Lung microvascular endothelial cell (primary cell): ENCODE measurements around the gene PDE7B. TPM values are rescaled to one million over a fixed set of nuclear protein-coding genes. Genes with fewer than 3 reads are reported as not detected.
"Not testable (repeated sequence)": the region's sequence is repeated elsewhere in the genome, so short reads cannot be mapped to it uniquely, and the experiment has no call there.

Experiments
- DNase-seq, 2 donors: peaks; one replicate each; pipeline versions ENCODE4 v3.0.0 to v3.0.0-alpha.2; 2010; ENCODE audit warnings: low read depth in 2 of 2
- total RNA-seq: library from RNA; depleted of rRNA; stranded (reverse); fragments of >200 nt; gene quantifications from 2 replicates; pipeline ENCODE4 v1.2.1, GENCODE V29; 2014

The PDE7B gene
- total RNA-seq, 1 donor from 2014 or later: 19.4 TPM

GRCh38 chr6:136139111-136139510 is 287.6 kb downstream of the PDE7B start:
- DNase-seq: not testable (repeated sequence)

GRCh38 chr6:136144251-136145023 is 292.9 kb downstream of the PDE7B start:
- DNase-seq: no peak

- DNase-seq: no peak
Observed at GRCh38 chr6:136146130-136146529, 294.6 kb downstream of the PDE7B start.

- DNase-seq: no peak
Observed at GRCh38 chr6:136147342-136147741, 295.8 kb downstream of the PDE7B start.

- DNase-seq: no peak
Observed at GRCh38 chr6:136148051-136148450, 296.6 kb downstream of the PDE7B start.

GRCh38 chr6:136148523-136148922 is 297.0 kb downstream of the PDE7B start:
- no peak for DNase-seq

- no peak for DNase-seq
Observed at GRCh38 chr6:136149311-136149710, 297.8 kb downstream of the PDE7B start.

- peak; percentile 38 to 48 for DNase-seq
Observed at GRCh38 chr6:136150961-136151360, 299.5 kb downstream of the PDE7B start.

GRCh38 chr6:136153707-136154375 is 302.3 kb downstream of the PDE7B start:
- no peak for DNase-seq

GRCh38 chr6:136155191-136155590 is 303.7 kb downstream of the PDE7B start:
- DNase-seq: peak in 1 of 2 donors; percentile 48

GRCh38 chr6:136157743-136158142 is 306.2 kb downstream of the PDE7B start:
- DNase-seq: no peak

- DNase-seq: peak in 1 of 2 donors; percentile 47
Observed at GRCh38 chr6:136158387-136158821, 306.9 kb downstream of the PDE7B start.

- no peak for DNase-seq
Observed at GRCh38 chr6:136158971-136159370, 307.5 kb downstream of the PDE7B start.

- no peak for DNase-seq
Observed at GRCh38 chr6:136160250-136160649, 308.7 kb downstream of the PDE7B start.

- DNase-seq: no peak
Observed at GRCh38 chr6:136161950-136162349, 310.4 kb downstream of the PDE7B start.

- no peak for DNase-seq
Observed at GRCh38 chr6:136163260-136163659, 311.8 kb downstream of the PDE7B start.

GRCh38 chr6:136166815-136167214 is 315.3 kb downstream of the PDE7B start:
- DNase-seq: no peak

- DNase-seq: no peak
Observed at GRCh38 chr6:136169394-136170148, 318.1 kb downstream of the PDE7B start.

GRCh38 chr6:136171231-136171630 is 319.7 kb downstream of the PDE7B start:
- DNase-seq: no peak

- peak; percentile 49 to 87 for DNase-seq
Observed at GRCh38 chr6:136173519-136174507, 322.3 kb downstream of the PDE7B start.

- DNase-seq: no peak
Observed at GRCh38 chr6:136174510-136174909, 323.0 kb downstream of the PDE7B start.
